Neural cell (in vitro differentiated cells): ENCODE results near the gene SYT2. TPM values are rescaled to one million over a fixed set of nuclear protein-coding genes. Genes with fewer than 3 reads are reported as not detected.

Experiments used
- H2AFZ ChIP-seq: fragments of 200-600, 300-800 bp; sonication (generic), shearing (Covaris generic); 2 replicates; pipeline ENCODE4 v1.6.0; 2014; ENCODE audit warnings: low read depth, mild to moderate bottlenecking, antibody characterized with exemption, low read length, moderate library complexity
- H3F3A ChIP-seq: fragments of 200-600 bp; shearing (Covaris generic); 2 replicates; pipeline ENCODE4 v1.6.1; 2016; ENCODE audit warnings: mild to moderate bottlenecking, moderate library complexity, mixed read lengths, antibody characterized with exemption, low read length; ENCODE audit not compliant: insufficient read depth, poor library complexity, severe bottlenecking
- H3K27ac ChIP-seq: fragments of 200-600, 300-800 bp; sonication (generic), shearing (Covaris generic); 2 replicates; pipeline ENCODE4 v1.5.1; 2014; ENCODE audit warnings: mild to moderate bottlenecking, low read length, moderate library complexity
- H3K27me3 ChIP-seq: fragments of 300-800, 200-600 bp; sonication (generic), shearing (Covaris generic); 2 replicates; pipeline ENCODE4 v1.6.0; 2014; ENCODE audit warnings: mild to moderate bottlenecking, low read depth, low read length, moderate library complexity; ENCODE audit not compliant: insufficient read depth
- H3K36me3 ChIP-seq: fragments of 300-800, 200-600 bp; sonication (generic), shearing (Covaris generic); 2 replicates; pipeline ENCODE4 v1.5.1; 2014; ENCODE audit warnings: mild to moderate bottlenecking, antibody characterized with exemption, low read length, moderate library complexity; ENCODE audit not compliant: insufficient read depth
- H3K4me2 ChIP-seq: fragments of 300-800, 200-600 bp; sonication (generic), shearing (Covaris generic); 2 replicates; pipeline ENCODE4 v1.6.0; 2014; ENCODE audit warnings: mild to moderate bottlenecking, low read length
- H3K4me3 ChIP-seq: fragments of 300-800, 200-600 bp; sonication (generic), shearing (Covaris generic); 2 replicates; pipeline ENCODE4 v1.5.1; 2014; ENCODE audit warnings: mild to moderate bottlenecking, low read length, moderate library complexity
- H3K79me2 ChIP-seq: fragments of 200-600 bp; shearing (Covaris generic); replicated peaks from 2 replicates; pipeline ENCODE4 v1.6.0; 2014; ENCODE audit warnings: mild to moderate bottlenecking, low read length, moderate library complexity; ENCODE audit not compliant: insufficient read depth
- H3K9ac ChIP-seq: fragments of 300-800, 200-600 bp; sonication (generic), shearing (Covaris generic); 2 replicates; pipeline ENCODE4 v1.6.1; 2016; ENCODE audit warnings: mild to moderate bottlenecking, low read length, mixed read lengths
- H3K9me2 ChIP-seq: fragments of 200-600 bp; shearing (Covaris generic); 2 replicates; pipeline ENCODE4 v1.6.1; 2016; ENCODE audit warnings: mild to moderate bottlenecking, low read length, mixed read lengths; ENCODE audit not compliant: insufficient read depth
- H3K9me3 ChIP-seq: fragments of 200-600, 300-800 bp; sonication (generic), shearing (Covaris generic); 2 replicates; pipeline ENCODE4 v1.6.1; 2016; ENCODE audit warnings: mild to moderate bottlenecking, mixed run types, low read length, moderate library complexity, mixed read lengths
- H4K20me1 ChIP-seq: fragments of 200-600 bp; shearing (Covaris generic); 2 replicates; pipeline ENCODE4 v1.6.1; 2016; ENCODE audit warnings: mild to moderate bottlenecking, mixed run types; ENCODE audit not compliant: insufficient read depth
- EP300 ChIP-seq: fragments of 450-650 bp; conservative IDR thresholded peaks from 2 replicates; pipeline ENCODE4 v1.6.1; 2014; ENCODE audit warnings: antibody characterized with exemption, mild to moderate bottlenecking, moderate library complexity; ENCODE audit not compliant: poor library complexity, severe bottlenecking
- EZH2 ChIP-seq: fragments of 200-600, 300-800 bp; shearing (Covaris generic), sonication (generic); IDR thresholded peaks from 2 replicates; pipeline ENCODE4 v1.6.1; 2014; ENCODE audit warnings: antibody characterized with exemption, low read length, borderline replicate concordance, mild to moderate bottlenecking; ENCODE audit not compliant: insufficient read depth, poor library complexity, severe bottlenecking
- MXI1 ChIP-seq: fragments of 450-650 bp; conservative IDR thresholded peaks from 2 replicates; pipeline ENCODE4 v1.6.1; 2014; ENCODE audit warnings: antibody characterized with exemption, mild to moderate bottlenecking; ENCODE audit not compliant: poor library complexity, severe bottlenecking
- POLR2AphosphoS5 ChIP-seq: IDR thresholded peaks from 2 replicates; pipeline ENCODE4 v1.6.1; 2012
- RAD21 ChIP-seq: fragments of 450-650 bp; conservative IDR thresholded peaks from 2 replicates; pipeline ENCODE4 v1.6.1; 2014; ENCODE audit warnings: antibody characterized with exemption, mild to moderate bottlenecking, moderate library complexity
- SMC3 ChIP-seq: fragments of 450-650 bp; conservative IDR thresholded peaks from 2 replicates; pipeline ENCODE4 v1.6.1; 2014; ENCODE audit warnings: antibody characterized with exemption, mild to moderate bottlenecking, moderate library complexity; ENCODE audit not compliant: poor library complexity
- TAF1 ChIP-seq: IDR thresholded peaks from 2 replicates; pipeline ENCODE4 v1.6.1; 2012; ENCODE audit warnings: low read depth
- polyA plus RNA-seq: library from polyadenylated mRNA; depleted of rRNA; stranded (reverse); fragments of >200 nt; gene quantifications from 2 replicates; pipeline ENCODE4 v1.2.3, GENCODE V29; 2014
- TF ChIP-seq, protein P1 (sequence below): fragments of 450-650 bp; IDR thresholded peaks from 2 replicates; pipeline ENCODE4 v1.5.1; 2014; ENCODE audit warnings: antibody characterized with exemption, mild to moderate bottlenecking, moderate library complexity; ENCODE audit not compliant: poor library complexity, severe bottlenecking
- TF ChIP-seq, protein P2 (sequence below): IDR thresholded peaks from 2 replicates; pipeline ENCODE4 v1.6.1; 2012; ENCODE audit warnings: borderline replicate concordance

Gene SYT2
- polyA plus RNA-seq, 1 donor from 2014 or later = 0.04 TPM

DNA sequence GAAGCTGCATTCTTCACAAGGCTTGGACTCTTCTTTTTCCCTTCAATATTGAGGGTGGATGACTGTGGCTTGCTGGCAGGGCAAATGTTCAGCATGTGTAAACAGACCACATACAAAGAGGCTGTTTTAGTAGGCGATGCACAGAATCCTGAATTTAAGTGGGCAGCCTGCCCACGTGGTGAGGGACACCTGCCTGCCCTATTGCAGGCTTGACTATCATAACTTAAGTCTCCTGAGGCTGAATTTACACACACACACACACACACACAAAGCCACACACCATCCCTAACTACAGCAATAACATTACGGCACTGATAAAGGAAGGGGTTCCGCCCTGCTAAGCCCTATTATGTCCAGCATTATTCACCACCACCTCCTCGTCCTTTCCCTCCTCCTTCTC, 15.9 kb downstream of the SYT2 start:
- Histone ChIP-seq H3K9me3 (no peaks in the 10 kb centered on the region), H4K20me1 (no peaks in the 10 kb centered on the region), H2AFZ (no peak overlapping the region), H3K27ac (no peak overlapping the region), H3K4me2 (no peak overlapping the region), H3K4me3 (no peak overlapping the region), H3K79me2 (no peaks in the 10 kb centered on the region), H3F3A (no peaks in the 10 kb centered on the region), H3K9me2 (no peaks in the 10 kb centered on the region), H3K27me3 (peaks cover 18% of the 10 kb centered on the region), H3K36me3 (no peaks in the 10 kb centered on the region), H3K9ac (no peak overlapping the region)
- TF ChIP-seq, protein P1, sequence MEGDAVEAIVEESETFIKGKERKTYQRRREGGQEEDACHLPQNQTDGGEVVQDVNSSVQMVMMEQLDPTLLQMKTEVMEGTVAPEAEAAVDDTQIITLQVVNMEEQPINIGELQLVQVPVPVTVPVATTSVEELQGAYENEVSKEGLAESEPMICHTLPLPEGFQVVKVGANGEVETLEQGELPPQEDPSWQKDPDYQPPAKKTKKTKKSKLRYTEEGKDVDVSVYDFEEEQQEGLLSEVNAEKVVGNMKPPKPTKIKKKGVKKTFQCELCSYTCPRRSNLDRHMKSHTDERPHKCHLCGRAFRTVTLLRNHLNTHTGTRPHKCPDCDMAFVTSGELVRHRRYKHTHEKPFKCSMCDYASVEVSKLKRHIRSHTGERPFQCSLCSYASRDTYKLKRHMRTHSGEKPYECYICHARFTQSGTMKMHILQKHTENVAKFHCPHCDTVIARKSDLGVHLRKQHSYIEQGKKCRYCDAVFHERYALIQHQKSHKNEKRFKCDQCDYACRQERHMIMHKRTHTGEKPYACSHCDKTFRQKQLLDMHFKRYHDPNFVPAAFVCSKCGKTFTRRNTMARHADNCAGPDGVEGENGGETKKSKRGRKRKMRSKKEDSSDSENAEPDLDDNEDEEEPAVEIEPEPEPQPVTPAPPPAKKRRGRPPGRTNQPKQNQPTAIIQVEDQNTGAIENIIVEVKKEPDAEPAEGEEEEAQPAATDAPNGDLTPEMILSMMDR = no peak
- TF ChIP-seq SMC3 = no peak
- TF ChIP-seq POLR2AphosphoS5 = no peak
- TF ChIP-seq EZH2 = no peak
- TF ChIP-seq EP300 = no peak
- TF ChIP-seq, protein P2, sequence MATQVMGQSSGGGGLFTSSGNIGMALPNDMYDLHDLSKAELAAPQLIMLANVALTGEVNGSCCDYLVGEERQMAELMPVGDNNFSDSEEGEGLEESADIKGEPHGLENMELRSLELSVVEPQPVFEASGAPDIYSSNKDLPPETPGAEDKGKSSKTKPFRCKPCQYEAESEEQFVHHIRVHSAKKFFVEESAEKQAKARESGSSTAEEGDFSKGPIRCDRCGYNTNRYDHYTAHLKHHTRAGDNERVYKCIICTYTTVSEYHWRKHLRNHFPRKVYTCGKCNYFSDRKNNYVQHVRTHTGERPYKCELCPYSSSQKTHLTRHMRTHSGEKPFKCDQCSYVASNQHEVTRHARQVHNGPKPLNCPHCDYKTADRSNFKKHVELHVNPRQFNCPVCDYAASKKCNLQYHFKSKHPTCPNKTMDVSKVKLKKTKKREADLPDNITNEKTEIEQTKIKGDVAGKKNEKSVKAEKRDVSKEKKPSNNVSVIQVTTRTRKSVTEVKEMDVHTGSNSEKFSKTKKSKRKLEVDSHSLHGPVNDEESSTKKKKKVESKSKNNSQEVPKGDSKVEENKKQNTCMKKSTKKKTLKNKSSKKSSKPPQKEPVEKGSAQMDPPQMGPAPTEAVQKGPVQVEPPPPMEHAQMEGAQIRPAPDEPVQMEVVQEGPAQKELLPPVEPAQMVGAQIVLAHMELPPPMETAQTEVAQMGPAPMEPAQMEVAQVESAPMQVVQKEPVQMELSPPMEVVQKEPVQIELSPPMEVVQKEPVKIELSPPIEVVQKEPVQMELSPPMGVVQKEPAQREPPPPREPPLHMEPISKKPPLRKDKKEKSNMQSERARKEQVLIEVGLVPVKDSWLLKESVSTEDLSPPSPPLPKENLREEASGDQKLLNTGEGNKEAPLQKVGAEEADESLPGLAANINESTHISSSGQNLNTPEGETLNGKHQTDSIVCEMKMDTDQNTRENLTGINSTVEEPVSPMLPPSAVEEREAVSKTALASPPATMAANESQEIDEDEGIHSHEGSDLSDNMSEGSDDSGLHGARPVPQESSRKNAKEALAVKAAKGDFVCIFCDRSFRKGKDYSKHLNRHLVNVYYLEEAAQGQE = no peak
- TF ChIP-seq TAF1 = no peak
- TF ChIP-seq MXI1 = no peak

DNA sequence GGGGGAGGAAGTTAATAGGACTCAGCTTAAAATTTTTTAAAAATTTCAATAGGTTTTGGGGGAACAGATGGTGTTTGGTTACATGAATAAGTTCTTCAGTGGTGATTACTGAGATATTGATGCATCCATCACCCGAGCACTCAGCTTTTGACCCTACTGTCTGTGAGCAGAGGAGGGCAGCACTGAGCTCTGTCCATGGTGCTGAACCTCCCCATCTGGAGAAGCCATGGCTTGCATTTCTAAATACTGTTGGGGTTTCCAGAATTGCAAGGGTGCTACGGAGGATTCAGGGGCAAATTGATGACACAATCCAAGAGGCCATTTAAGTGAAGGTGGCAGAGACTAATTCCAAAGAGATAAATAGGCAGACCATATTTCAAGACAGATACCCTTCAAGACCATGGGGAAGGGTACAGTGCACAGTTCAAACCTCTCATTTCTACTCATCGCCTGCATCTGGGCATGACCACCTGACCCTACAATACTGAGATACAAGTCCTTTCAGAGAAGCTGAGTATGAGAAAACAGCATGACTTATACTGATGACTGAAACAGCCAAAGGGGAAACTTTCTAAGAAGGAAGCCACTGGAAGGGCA, 17.2 kb downstream of the SYT2 start:
- no peaks in the 10 kb centered on the region for H3K9me3 ChIP-seq
- no peaks in the 10 kb centered on the region for H3F3A ChIP-seq
- H3K9ac ChIP-seq = no peak overlapping the region
- H3K4me2 ChIP-seq = no peak overlapping the region
- peaks cover 18% of the 10 kb centered on the region for H3K27me3 ChIP-seq
- TF ChIP-seq RAD21 = no peak
- TF ChIP-seq, protein P2 = peak; percentile 86
- no peaks in the 10 kb centered on the region for H3K36me3 ChIP-seq
- H3K9me2 ChIP-seq = no peaks in the 10 kb centered on the region
- H2AFZ ChIP-seq = no peak overlapping the region
- no peak overlapping the region for H3K4me3 ChIP-seq
- no peaks in the 10 kb centered on the region for H4K20me1 ChIP-seq
- no peaks in the 10 kb centered on the region for H3K79me2 ChIP-seq
- H3K27ac ChIP-seq = no peak overlapping the region
